Prostate gland (tissue), 2 donors: ENCODE results near the gene AVPR1B. TPM values are rescaled to one million over a fixed set of nuclear protein-coding genes. Genes with fewer than 3 reads are reported as not detected.

Experiments used
- DNase-seq: peaks from one replicate; pipeline ENCODE4 v3.0.0-alpha.2; 2019; ENCODE audit warnings: low spot score
- H3K27ac ChIP-seq, 2 donors: fragments of 200-600 bp; sonication (generic); 2 replicates each; pipeline ENCODE4 v1.5.1; 2017 to 2019
- H3K27me3 ChIP-seq: fragments of 200-600 bp; sonication (generic); replicated peaks from 2 replicates; pipeline ENCODE4 v1.5.1; 2019; ENCODE audit not compliant: insufficient read depth
- H3K36me3 ChIP-seq, 2 donors: fragments of 200-600 bp; sonication (generic); 1 replicate in 1 of 2; 2 replicates in 1 of 2; pipeline versions ENCODE4 v1.5.1 to v1.8.1; 2017 to 2019
- H3K4me1 ChIP-seq: fragments of 200-600 bp; sonication (generic); replicated peaks from 2 replicates; pipeline ENCODE4 v1.5.1; 2019
- H3K4me3 ChIP-seq, 2 donors: fragments of 200-600 bp; sonication (generic); 2 replicates each; pipeline ENCODE4 v1.5.1; 2017 to 2019
- H3K9me3 ChIP-seq: fragments of 200-600 bp; sonication (generic); 2 replicates; pipeline ENCODE4 v1.5.1; 2017
- CTCF ChIP-seq, 4 experiments: fragments of 200-600 bp in 2 of 4; fragments of 450-650 bp in 2 of 4; sonication (generic) in 2 of 4; IDR thresholded peaks; 1 replicate in 3 of 4; 2 replicates in 1 of 4; pipeline ENCODE4 v1.5.1; 2016 to 2019; ENCODE audit warnings: antibody characterized with exemption in 4 of 4, mild to moderate bottlenecking in 2 of 4, moderate library complexity in 2 of 4
- POLR2A ChIP-seq: fragments of 450-650 bp; IDR thresholded peaks from one replicate; pipeline ENCODE4 v1.6.1; 2016; ENCODE audit warnings: antibody characterized with exemption, mild to moderate bottlenecking
- POLR2AphosphoS5 ChIP-seq: sonication (generic); formaldehyde crosslinking; IDR thresholded peaks from one replicate; pipeline ENCODE4 v1.6.1; 2017; ENCODE audit warnings: antibody characterized with exemption
- WGBS: methylation state at CpG from one replicate; pipeline ENCODE4 v1.1.5; 2018; 5-methylcytosine and 5-hydroxymethylcytosine counted together
- intact Hi-C: fragments of 100-400 bp; cut with DNase I; formaldehyde crosslinking; loops from one replicate; pipeline ENCODE4 v1.14.2; 2022
- total RNA-seq, 2 donors: library from RNA; depleted of rRNA; stranded (reverse); fragments of >200 nt; gene quantifications; one replicate each; pipeline ENCODE4 v1.1.0, GENCODE V29; 2016

AVPR1B gene
- total RNA-seq, 2 donors from 2014 or later, result not detected

GRCh38 chr1:206128196-206128595 lies 11.0 kb upstream of the AVPR1B start:
- no peak for TF ChIP-seq POLR2AphosphoS5
- no peak for TF ChIP-seq POLR2A
- TF ChIP-seq CTCF (IDR thresholded peaks at IDR 0.05), result no peak
- WGBS, result 58% methylated on average over 4 of the region's 4 CpGs
- Histone ChIP-seq H3K4me3 (no peak overlapping the region), H3K36me3 (no peaks in the 10 kb centered on the region), H3K27me3 (no peaks in the 10 kb centered on the region), H3K9me3 (no peaks in the 10 kb centered on the region), H3K4me1 (no peaks in the 10 kb centered on the region), H3K27ac (no peak overlapping the region)
- no peak for DNase-seq
- intact Hi-C loops, result no loop called here

GRCh38 chr1:206127336-206127735 lies 10.1 kb upstream of the AVPR1B start:
- Histone ChIP-seq H3K27ac (no peak overlapping the region), H3K4me3 (no peak overlapping the region), H3K36me3 (no peaks in the 10 kb centered on the region), H3K27me3 (no peaks in the 10 kb centered on the region), H3K4me1 (no peaks in the 10 kb centered on the region), H3K9me3 (no peaks in the 10 kb centered on the region)
- 95% methylated on average over 9 of the region's 9 CpGs for WGBS
- TF ChIP-seq POLR2AphosphoS5 (no peak), POLR2A (no peak), CTCF (IDR thresholded peaks at IDR 0.05) (no peak)
- intact Hi-C loops, result no loop called here
- DNase-seq, result no peak

GRCh38 chr1:206125346-206125745 lies 8.2 kb upstream of the AVPR1B start:
- 100% methylated on average over 1 of the region's 1 CpG for WGBS
- H3K27me3 ChIP-seq, result no peaks in the 10 kb centered on the region
- no peaks in the 10 kb centered on the region for H3K9me3 ChIP-seq
- H3K4me1 ChIP-seq, result no peaks in the 10 kb centered on the region
- no peak for DNase-seq
- H3K27ac ChIP-seq, result no peak overlapping the region
- intact Hi-C loops, result no loop called here
- H3K4me3 ChIP-seq, result no peak overlapping the region
- TF ChIP-seq POLR2A (no peak), POLR2AphosphoS5 (no peak), CTCF (IDR thresholded peaks at IDR 0.05) (no peak)
- H3K36me3 ChIP-seq, result no peaks in the 10 kb centered on the region

DNA sequence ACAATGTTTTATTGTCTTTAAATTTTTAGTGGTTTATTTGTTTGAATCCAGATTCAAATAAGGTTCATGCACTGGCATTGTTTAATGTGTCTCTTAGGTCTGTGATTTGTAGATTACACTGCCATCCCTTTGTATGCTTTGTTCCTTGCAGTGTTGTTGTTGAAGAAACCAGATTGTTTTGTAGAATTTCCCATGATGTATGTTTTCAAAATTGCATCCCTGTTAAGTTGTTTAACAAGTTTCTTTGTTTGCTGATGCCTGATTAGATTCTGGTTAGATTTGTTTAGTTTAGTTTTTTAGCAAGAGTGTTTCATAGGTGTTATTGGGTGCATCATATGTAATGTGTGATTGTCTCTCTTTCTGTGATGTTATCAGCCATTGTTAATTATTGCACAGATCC lies 5.5 kb upstream of the AVPR1B start:
- Histone ChIP-seq H3K36me3 (no peaks in the 10 kb centered on the region), H3K9me3 (no peaks in the 10 kb centered on the region), H3K4me3 (no peak overlapping the region), H3K27me3 (no peaks in the 10 kb centered on the region), H3K4me1 (peaks cover 2% of the 10 kb centered on the region), H3K27ac (no peak overlapping the region)
- TF ChIP-seq CTCF (IDR thresholded peaks at IDR 0.05) (no peak), POLR2AphosphoS5 (no peak), POLR2A (no peak)
- intact Hi-C loops, result no loop called here
- no peak for DNase-seq

GRCh38 chr1:206121269-206121668 lies 4.1 kb upstream of the AVPR1B start:
- intact Hi-C loops, result no loop called here
- no peak overlapping the region for H3K27ac ChIP-seq
- TF ChIP-seq POLR2AphosphoS5 (no peak), CTCF (IDR thresholded peaks at IDR 0.05) (no peak), POLR2A (no peak)

More at GRCh38 chr1:206121269-206121668, 4.1 kb upstream of the AVPR1B start:
- H3K9me3 ChIP-seq, result no peaks in the 10 kb centered on the region
- no peaks in the 10 kb centered on the region for H3K36me3 ChIP-seq
- DNase-seq, result no peak
- H3K4me1 ChIP-seq, result peaks cover 6% of the 10 kb centered on the region
- no peaks in the 10 kb centered on the region for H3K27me3 ChIP-seq
- H3K4me3 ChIP-seq, result no peak overlapping the region
- WGBS, result 88% methylated on average over 1 of the region's 1 CpG
